Mucosa of descending colon (tissue), 3 donors: ENCODE results near the gene CCDC172. TPM values are rescaled to one million over a fixed set of nuclear protein-coding genes. Genes with fewer than 3 reads are reported as not detected.

Experiments
- ATAC-seq: fragments of 200-7000 bp; cut with Tn5 transposase; one replicate; pipeline ENCODE4 v1.9.1; 2020; ENCODE audit warnings: mild to moderate bottlenecking, moderate library complexity
- DNase-seq, 3 donors: peaks; one replicate each; pipeline ENCODE4 v3.0.0-alpha.2; 2020
- H3K36me3 ChIP-seq: fragments of 200-600 bp; one replicate; pipeline ENCODE4 v1.8.0; 2021; ENCODE audit warnings: low read depth, mild to moderate bottlenecking
- H3K4me1 ChIP-seq: fragments of 200-600 bp; one replicate; pipeline ENCODE4 v1.8.0; 2021; ENCODE audit warnings: low read depth, mild to moderate bottlenecking
- H3K4me3 ChIP-seq: fragments of 200-600 bp; one replicate; pipeline ENCODE4 v1.8.0; 2021; ENCODE audit warnings: mild to moderate bottlenecking
- H3K9me3 ChIP-seq: fragments of 200-600 bp; one replicate; pipeline ENCODE4 v1.8.0; 2021; ENCODE audit warnings: mild to moderate bottlenecking
- CTCF ChIP-seq: fragments of 200-600 bp; IDR thresholded peaks from one replicate; pipeline ENCODE4 v1.8.0; 2022; ENCODE audit warnings: antibody characterized with exemption, mild to moderate bottlenecking
- intact Hi-C, 2 donors: fragments of 100-400 bp; cut with DNase I in 1 of 2; cut with micrococcal nuclease in 1 of 2; formaldehyde crosslinking; loops; one replicate each; pipeline versions ENCODE4 v1.11.0 to v1.11.1; 2022; cut with DNase I, micrococcal nuclease
- total RNA-seq, 3 donors: library from RNA; stranded (reverse); fragmentation: NEBNext Ultra II Directional in 2 of 3; extraction: Animal tissue kit (Norgen Biotek cat#: 25700) in 2 of 3; gene quantifications; one replicate each; pipeline versions ENCODE4 v1.2.1 to v1.2.4, GENCODE V29; 2021 to 2023
- donor health status: DM: no; HTN: no; CAD: no; lungs with moderate emphysema.
- donor health status: DM: no; HTN: no; CAD: no.
- donor health status: DM: no; HTN: yes; CAD: no.

The CCDC172 gene
- total RNA-seq, 3 donors from 2014 or later = not detected

DNA sequence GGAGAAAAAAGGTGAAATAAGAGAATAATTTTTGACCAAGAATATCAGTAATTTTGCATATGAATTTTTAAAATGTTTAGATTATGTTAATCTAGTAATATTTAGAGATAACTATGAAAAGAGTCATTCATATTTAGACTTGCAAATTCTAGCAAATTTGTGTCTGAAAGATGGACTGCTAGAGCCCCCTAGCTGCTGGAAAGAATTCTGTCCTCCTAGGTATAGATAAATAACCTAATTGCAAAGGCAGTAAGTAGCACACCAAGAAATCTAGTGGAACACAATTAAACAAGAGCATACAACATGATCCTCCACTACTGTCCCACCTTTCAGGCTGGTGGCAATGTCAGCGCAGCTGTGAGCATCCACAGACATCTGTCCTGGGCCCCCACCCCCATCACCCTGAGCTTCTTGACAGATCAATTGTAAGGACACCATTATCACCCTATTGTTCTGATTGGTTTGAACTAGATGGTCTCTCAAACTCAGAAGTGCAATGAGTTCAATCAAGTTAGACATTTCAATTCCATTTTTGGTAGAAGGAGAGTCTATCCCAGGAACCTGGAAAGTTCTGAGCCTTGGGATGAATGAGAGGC lies 36.2 kb upstream of the CCDC172 start:
- intact Hi-C loops = loop anchor here in 1 of 2 donors (5.0 kb wide), 1 partner anchor 491 kb away; no protein-coding TSS in a partner anchor
- H3K4me1 ChIP-seq = no peaks in the 10 kb centered on the region
- TF ChIP-seq CTCF = no peak
- H3K9me3 ChIP-seq = no peaks in the 10 kb centered on the region
- DNase-seq (peak in 1 of 3 donors; percentile 37), ATAC-seq (no peak)
- H3K4me3 ChIP-seq = no peak overlapping the region
- H3K36me3 ChIP-seq = no peaks in the 10 kb centered on the region

DNA sequence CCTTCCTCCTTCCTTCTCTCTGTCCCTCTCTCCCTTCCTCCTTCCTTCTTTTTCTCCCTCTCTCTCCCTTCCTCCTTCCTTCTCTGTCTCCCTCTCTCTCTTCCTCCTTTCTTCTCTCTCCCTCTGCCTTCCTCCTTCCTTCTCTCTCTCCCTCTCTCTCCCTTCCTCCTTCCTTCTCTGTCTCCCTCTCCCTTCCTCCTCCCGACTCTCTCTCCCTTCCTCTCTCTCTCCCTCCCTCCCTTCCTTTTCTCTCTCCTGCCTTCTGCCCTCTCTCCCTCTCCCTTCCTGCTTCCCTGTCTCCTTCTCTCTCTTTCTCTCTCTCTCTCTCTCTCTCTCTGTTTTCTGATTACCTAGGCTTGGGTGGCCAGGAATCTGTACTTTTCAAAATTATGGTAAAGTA lies 34.6 kb upstream of the CCDC172 start:
- Histone ChIP-seq H3K4me1 (no peaks in the 10 kb centered on the region), H3K9me3 (no peaks in the 10 kb centered on the region), H3K4me3 (no peak overlapping the region), H3K36me3 (no peaks in the 10 kb centered on the region)
- ATAC-seq (no peak), DNase-seq (no peak)
- no peak for TF ChIP-seq CTCF
- intact Hi-C loops = loop anchor here (5.0 kb wide), 1 partner anchor 492 kb away; no protein-coding TSS in a partner anchor

DNA sequence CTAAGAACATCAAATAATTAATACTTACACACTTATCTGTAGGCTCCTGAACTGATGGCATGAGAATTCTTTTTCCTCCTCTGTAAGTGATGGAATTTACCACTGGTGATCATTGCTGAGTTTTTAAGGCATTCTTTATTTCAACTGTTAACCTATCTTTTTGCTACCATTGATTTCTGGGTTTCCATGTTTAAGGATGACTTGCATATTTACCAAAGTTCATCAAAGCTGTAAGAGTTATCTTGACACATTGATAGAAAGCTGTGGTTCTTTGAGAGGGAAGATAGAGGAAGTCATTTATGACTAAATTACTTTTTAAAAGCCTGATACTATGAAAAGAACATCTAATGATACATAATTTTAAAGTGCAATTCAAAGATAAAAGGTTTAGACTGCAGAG lies 31.8 kb upstream of the CCDC172 start:
- no peaks in the 10 kb centered on the region for H3K9me3 ChIP-seq
- H3K4me1 ChIP-seq = no peaks in the 10 kb centered on the region
- ATAC-seq = no peak
- H3K36me3 ChIP-seq = no peaks in the 10 kb centered on the region
- H3K4me3 ChIP-seq = no peak overlapping the region
- DNase-seq = no peak
- TF ChIP-seq CTCF = no peak
- intact Hi-C loops = loop anchor here in 1 of 2 donors (5.0 kb wide), 1 partner anchor 495 kb away; no protein-coding TSS in a partner anchor

DNA sequence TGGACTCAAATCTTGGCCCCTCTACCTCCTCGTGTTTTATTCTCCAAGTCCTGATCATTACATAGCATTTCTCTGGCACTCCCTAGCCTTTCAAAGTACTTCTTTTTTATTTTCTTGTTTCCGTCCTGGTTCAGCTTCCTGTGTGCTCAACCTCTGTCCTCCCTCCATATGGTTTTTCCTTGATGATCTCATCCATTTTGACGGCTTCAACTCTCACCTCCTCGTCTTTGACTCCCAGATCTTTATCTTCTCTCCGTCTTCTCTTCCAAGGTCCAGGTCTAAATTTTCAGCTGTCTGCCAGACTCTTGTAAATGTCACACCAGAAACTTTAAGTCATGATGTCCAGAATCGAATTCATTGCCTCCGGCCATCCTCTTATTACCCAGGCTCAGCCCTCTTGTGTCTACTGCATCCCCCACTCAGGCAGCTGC lies 27.9 kb upstream of the CCDC172 start:
- intact Hi-C loops = no loop called here
- H3K4me3 ChIP-seq = no peak overlapping the region
- no peaks in the 10 kb centered on the region for H3K9me3 ChIP-seq
- no peaks in the 10 kb centered on the region for H3K4me1 ChIP-seq
- no peaks in the 10 kb centered on the region for H3K36me3 ChIP-seq
- DNase-seq (no peak), ATAC-seq (no peak)
- TF ChIP-seq CTCF = no peak

GRCh38 chr10:116298586-116298985 lies 25.7 kb upstream of the CCDC172 start:
- no peak for ATAC-seq
- Histone ChIP-seq H3K4me1 (no peaks in the 10 kb centered on the region), H3K4me3 (no peak overlapping the region), H3K36me3 (no peaks in the 10 kb centered on the region), H3K9me3 (no peaks in the 10 kb centered on the region)
- intact Hi-C loops = no loop called here
- no peak for DNase-seq
- TF ChIP-seq CTCF = no peak
